Adipocyte (in vitro differentiated cells): Measurements from ENCODE around the gene TENM3.

Source experiments
- DNase-seq: peaks from one replicate; pipeline ENCODE4 v3.0.0-alpha.2; 2015; ENCODE audit warnings: low read depth
- H3K27me3 ChIP-seq: replicated peaks from 2 replicates; pipeline ENCODE4 v1.7.0; 2013; ENCODE audit warnings: mild to moderate bottlenecking, low read length, moderate library complexity; ENCODE audit not compliant: control insufficient read depth, insufficient read depth
- H3K36me3 ChIP-seq: 2 replicates; pipeline ENCODE4 v1.7.0; 2013; ENCODE audit warnings: low read length, mild to moderate bottlenecking, moderate library complexity; ENCODE audit not compliant: control insufficient read depth, insufficient read depth, severe bottlenecking
- H3K4me1 ChIP-seq: 2 replicates; pipeline ENCODE4 v1.7.0; 2013; ENCODE audit warnings: mild to moderate bottlenecking, low read length, moderate library complexity; ENCODE audit not compliant: control insufficient read depth, insufficient read depth
- H3K4me3 ChIP-seq: 2 replicates; pipeline ENCODE4 v1.7.0; 2013; ENCODE audit warnings: mild to moderate bottlenecking, low read length, moderate library complexity
- H3K9ac ChIP-seq: 2 replicates; pipeline ENCODE4 v1.7.0; 2013; ENCODE audit warnings: mild to moderate bottlenecking, low read length, moderate library complexity
- H3K9me3 ChIP-seq: 2 replicates; pipeline ENCODE4 v1.7.0; 2013; ENCODE audit warnings: mild to moderate bottlenecking, low read length, moderate library complexity; ENCODE audit not compliant: control insufficient read depth

TENM3 gene

GRCh38 chr4:182628544-182628943 is 385.3 kb downstream of the TENM3 start:
- no peaks in the 10 kb centered on the region for H3K4me1 ChIP-seq
- no peaks in the 10 kb centered on the region for H3K27me3 ChIP-seq
- DNase-seq: no peak
- H3K4me3 ChIP-seq: no peak overlapping the region
- H3K9me3 ChIP-seq: no peaks in the 10 kb centered on the region
- H3K36me3 ChIP-seq: peaks cover 22% of the 10 kb centered on the region
- no peak overlapping the region for H3K9ac ChIP-seq

GRCh38 chr4:182629096-182629495 is 385.9 kb downstream of the TENM3 start:
- H3K36me3 ChIP-seq: peaks cover 22% of the 10 kb centered on the region

GRCh38 chr4:182640491-182640890 is 397.3 kb downstream of the TENM3 start:
- Histone ChIP-seq H3K27me3 (no peaks in the 10 kb centered on the region), H3K4me1 (peaks cover 18% of the 10 kb centered on the region), H3K4me3 (no peak overlapping the region), H3K36me3 (no peaks in the 10 kb centered on the region), H3K9me3 (peaks cover 4% of the 10 kb centered on the region), H3K9ac (no peak overlapping the region)
- DNase-seq: no peak

More at GRCh38 chr4:182629096-182629495, 385.9 kb downstream of the TENM3 start:
- Histone ChIP-seq H3K9me3 (no peaks in the 10 kb centered on the region), H3K9ac (no peak overlapping the region), H3K4me1 (no peaks in the 10 kb centered on the region), H3K4me3 (no peak overlapping the region), H3K27me3 (no peaks in the 10 kb centered on the region)
- DNase-seq: no peak

- DNase-seq: no peak
- Histone ChIP-seq H3K4me1 (peaks cover 18% of the 10 kb centered on the region), H3K27me3 (no peaks in the 10 kb centered on the region), H3K36me3 (no peaks in the 10 kb centered on the region), H3K4me3 (no peak overlapping the region), H3K9me3 (peaks cover 9% of the 10 kb centered on the region), H3K9ac (no peak overlapping the region)
Measured at GRCh38 chr4:182640932-182641331, 397.7 kb downstream of the TENM3 start.

GRCh38 chr4:182642831-182643230 is 399.6 kb downstream of the TENM3 start:
- peaks cover 12% of the 10 kb centered on the region for H3K9me3 ChIP-seq
- H3K27me3 ChIP-seq: no peaks in the 10 kb centered on the region
- H3K4me3 ChIP-seq: peak overlapping the region; percentile 62
- H3K9ac ChIP-seq: peak overlapping the region; percentile 23
- DNase-seq: peak; percentile 9
- H3K4me1 ChIP-seq: peaks cover 18% of the 10 kb centered on the region
- no peaks in the 10 kb centered on the region for H3K36me3 ChIP-seq

- Histone ChIP-seq H3K4me1 (peaks cover 18% of the 10 kb centered on the region), H3K36me3 (no peaks in the 10 kb centered on the region), H3K4me3 (peak overlapping the region; percentile 7), H3K27me3 (no peaks in the 10 kb centered on the region), H3K9ac (peak overlapping the region; percentile 23), H3K9me3 (peaks cover 12% of the 10 kb centered on the region)
- peak; percentile 73 for DNase-seq
Measured at GRCh38 chr4:182643801-182644682, 400.8 kb downstream of the TENM3 start.

- Histone ChIP-seq H3K4me1 (peaks cover 18% of the 10 kb centered on the region), H3K9ac (no peak overlapping the region), H3K4me3 (no peak overlapping the region), H3K27me3 (no peaks in the 10 kb centered on the region), H3K9me3 (peaks cover 12% of the 10 kb centered on the region), H3K36me3 (no peaks in the 10 kb centered on the region)
- peak; percentile 15 for DNase-seq
Measured at GRCh38 chr4:182644683-182645050, 401.5 kb downstream of the TENM3 start.

GRCh38 chr4:182645511-182645910 is 402.3 kb downstream of the TENM3 start:
- H3K4me1 ChIP-seq: peaks cover 18% of the 10 kb centered on the region
- H3K27me3 ChIP-seq: no peaks in the 10 kb centered on the region
- H3K4me3 ChIP-seq: peak overlapping the region; percentile 7
- no peaks in the 10 kb centered on the region for H3K36me3 ChIP-seq
- H3K9ac ChIP-seq: no peak overlapping the region
- no peak for DNase-seq
- peaks cover 12% of the 10 kb centered on the region for H3K9me3 ChIP-seq

- H3K4me3 ChIP-seq: no peak overlapping the region
- H3K36me3 ChIP-seq: no peaks in the 10 kb centered on the region
Measured at GRCh38 chr4:182647646-182648300, 404.6 kb downstream of the TENM3 start.

GRCh38 chr4:182648766-182649165 is 405.6 kb downstream of the TENM3 start:
- H3K4me1 ChIP-seq: peaks cover 12% of the 10 kb centered on the region
- no peak overlapping the region for H3K4me3 ChIP-seq
- H3K36me3 ChIP-seq: no peaks in the 10 kb centered on the region
- no peak for DNase-seq
- no peak overlapping the region for H3K9ac ChIP-seq
- H3K9me3 ChIP-seq: peaks cover 12% of the 10 kb centered on the region
- no peaks in the 10 kb centered on the region for H3K27me3 ChIP-seq

More at GRCh38 chr4:182647646-182648300, 404.6 kb downstream of the TENM3 start:
- Histone ChIP-seq H3K4me1 (peaks cover 12% of the 10 kb centered on the region), H3K9ac (no peak overlapping the region), H3K9me3 (peaks cover 12% of the 10 kb centered on the region), H3K27me3 (no peaks in the 10 kb centered on the region)
- no peak for DNase-seq

GRCh38 chr4:182649698-182650477 is 406.7 kb downstream of the TENM3 start:
- Histone ChIP-seq H3K4me3 (no peak overlapping the region), H3K9ac (no peak overlapping the region), H3K27me3 (no peaks in the 10 kb centered on the region), H3K4me1 (peaks cover 13% of the 10 kb centered on the region), H3K36me3 (no peaks in the 10 kb centered on the region), H3K9me3 (peaks cover 12% of the 10 kb centered on the region)
- DNase-seq: no peak
